GM18907 (cell line): ENCODE data around the gene ACHE.
"Not testable (repeated sequence)": the region's sequence is repeated elsewhere in the genome, so short reads cannot be mapped to it uniquely, and the experiment has no call there.

Experiments used
- ATAC-seq: cut with Tn5 transposase; IDR thresholded peaks from one replicate; pipeline ENCODE4 v1.9.1; 2021; ENCODE audit warnings: mild to moderate bottlenecking, moderate library complexity; ENCODE audit not compliant: unreplicated experiment

The ACHE gene

DNA sequence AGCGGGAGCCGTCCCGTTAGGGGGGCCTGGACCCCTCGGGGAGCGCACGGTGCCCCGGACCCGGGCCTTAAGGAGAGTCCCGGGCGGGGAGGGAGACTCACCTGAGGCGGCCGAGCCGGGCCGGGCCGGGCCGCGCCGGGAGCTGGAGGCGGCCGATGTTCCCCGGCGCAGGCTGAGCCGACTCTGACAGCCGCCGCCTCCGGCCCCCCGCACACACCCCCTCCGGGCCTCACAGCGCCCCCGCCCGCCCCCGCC lies at the start of gene ACHE:
Gene ACHE, minus strand, starts transcription at position 188 of the 255 bp plus-strand sequence. CDS start 1,656 bp downstream, outside the sequence.
- ATAC-seq: no peak

DNA sequence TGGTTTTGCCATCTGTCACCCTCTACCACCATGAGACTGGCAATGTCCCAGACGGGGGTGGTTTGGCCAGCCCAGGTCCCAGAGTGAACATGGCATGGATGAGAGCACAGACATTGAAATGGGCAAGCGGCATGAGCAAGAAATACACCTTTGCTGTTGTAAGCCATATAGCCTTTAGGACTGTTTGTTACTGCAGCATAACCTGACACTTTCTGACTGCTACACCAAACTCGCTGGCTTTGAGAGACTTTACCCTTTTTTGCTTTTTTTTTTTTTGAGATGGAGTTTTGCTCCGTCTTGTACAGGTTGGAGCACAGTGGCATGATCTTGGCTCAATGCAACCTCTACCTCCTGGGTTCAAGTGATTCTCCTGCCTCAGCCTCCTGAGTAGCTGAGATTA lies 48.5 kb upstream of the ACHE start:
- ATAC-seq: no peak

DNA sequence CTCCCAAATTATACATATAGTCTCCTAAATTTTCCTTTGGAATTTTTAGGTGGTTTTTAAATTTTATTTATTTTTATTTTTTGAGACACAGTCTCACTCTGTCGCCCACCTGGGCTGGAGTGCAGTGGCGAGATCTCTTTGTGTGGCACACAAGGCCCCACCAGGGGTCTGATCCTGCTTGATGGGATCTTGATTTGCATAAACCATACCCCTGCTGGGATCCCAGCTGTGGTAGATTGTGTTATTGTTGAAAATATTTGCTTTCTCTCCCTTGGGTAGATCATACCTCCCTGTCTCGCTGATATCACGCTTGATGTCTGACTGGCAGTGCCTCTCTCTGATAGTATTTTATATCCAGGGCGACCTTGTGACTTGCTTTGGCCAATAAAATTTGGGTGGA lies 48.0 kb upstream of the ACHE start:
- ATAC-seq: no peak

DNA sequence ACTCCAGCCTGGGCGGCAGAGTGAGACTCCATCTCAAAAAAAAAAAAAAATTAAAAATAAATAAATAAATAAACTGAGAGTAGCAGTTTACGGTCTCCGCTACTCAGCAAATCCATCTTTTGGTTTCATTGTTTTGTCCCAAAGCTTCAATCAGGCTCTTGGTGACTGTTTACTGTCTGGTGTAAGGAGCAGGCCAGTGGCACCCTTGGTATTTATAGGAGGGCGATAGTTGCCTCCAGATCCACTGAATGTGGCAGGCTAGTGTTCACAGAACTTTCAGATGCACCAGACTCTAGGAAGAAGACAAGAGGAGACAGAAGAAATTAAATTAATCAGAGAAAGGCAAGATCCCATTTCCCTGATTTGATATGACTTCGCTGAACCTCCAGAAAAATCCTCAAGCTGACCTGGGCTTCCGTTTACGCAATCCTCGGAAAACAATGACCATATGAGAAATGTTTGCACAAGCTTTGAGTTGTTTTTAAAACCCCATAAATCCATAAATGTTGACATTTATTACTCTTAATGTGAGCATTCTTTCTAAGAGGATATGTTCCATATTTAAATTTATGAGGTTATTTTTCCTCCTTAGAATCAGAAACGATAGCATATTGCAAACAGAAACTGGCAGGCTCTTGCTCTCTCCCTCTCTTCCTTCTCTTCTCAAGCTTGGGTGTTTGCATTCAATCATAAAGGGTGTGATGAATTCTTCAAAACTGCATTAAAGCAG lies 46.5 kb upstream of the ACHE start:
- no peak for ATAC-seq

DNA sequence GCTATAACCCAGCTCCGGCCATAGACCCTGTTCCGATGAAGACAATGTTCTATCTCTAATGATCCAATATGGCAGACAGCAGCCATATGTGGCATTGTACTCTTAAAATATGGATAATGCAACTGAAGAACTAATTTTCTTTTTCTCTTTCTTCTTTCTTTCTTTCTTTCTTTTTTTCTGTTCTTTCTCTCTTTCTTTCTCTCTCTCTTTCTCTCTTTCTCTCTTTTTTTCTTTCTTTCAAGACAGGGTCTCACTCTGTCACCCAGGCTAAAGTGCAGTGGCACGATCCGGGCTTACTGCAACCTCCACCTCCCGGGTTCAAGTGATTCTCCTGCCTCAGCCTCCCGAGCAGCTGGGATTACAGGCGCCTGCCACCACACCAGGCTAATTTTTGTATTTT lies 40.5 kb upstream of the ACHE start:
- ATAC-seq: not testable (repeated sequence)

DNA sequence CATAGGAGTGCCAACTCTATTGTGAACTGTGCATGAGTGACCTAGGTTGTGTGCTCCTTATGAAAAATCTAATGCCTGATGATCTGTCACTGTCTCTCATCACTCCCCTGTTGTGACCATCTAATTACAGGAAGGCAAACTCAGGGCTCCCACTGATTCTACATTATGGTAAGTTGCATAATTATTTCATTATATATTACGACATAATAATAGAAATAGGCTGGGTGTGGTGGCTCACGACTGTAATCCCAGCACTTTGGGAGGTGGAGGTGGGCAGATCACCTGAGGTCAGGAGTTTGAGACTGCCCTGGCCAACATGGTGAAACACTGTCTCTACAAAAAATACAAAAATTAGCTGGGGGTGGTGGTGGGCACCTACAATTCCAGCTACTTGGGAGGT lies 39.7 kb upstream of the ACHE start:
- not testable (repeated sequence) for ATAC-seq

DNA sequence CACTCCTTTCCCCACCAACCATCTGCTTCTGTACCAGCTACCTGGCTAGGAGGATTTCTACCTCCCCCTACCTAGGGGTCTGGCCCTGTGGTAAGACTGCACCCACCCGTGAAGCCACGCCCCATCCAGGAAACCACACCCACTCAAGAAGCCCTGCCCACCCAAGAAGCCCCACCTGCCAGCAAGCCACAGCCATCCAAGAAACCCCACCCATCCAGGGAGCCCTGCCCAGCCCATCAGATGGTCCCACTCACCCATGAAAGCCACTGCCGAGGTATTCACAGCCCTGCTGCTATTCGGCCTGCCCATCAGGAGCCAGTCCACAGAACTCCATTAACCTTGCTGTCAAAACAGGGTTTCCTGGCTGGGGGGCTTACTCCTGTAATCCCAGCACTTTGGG lies 38.0 kb upstream of the ACHE start:
- ATAC-seq: no peak

DNA sequence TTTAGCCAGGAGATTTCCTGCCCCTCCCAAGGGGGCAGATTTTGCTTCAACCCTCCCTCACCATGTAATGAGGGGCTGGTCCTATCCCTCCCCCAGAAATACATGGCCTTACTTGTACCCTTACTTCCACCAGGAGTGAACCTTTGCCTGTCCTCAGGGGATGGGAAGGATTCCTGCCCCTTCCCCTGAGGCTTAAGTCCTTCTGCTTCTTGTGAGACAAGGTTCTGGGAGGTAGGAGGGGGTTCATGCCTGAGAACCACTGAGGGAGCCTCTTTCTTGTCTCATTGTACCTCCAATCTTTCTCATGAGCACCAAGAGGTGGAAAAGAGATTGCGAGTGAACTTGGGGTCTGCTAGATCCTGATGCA lies 34.1 kb upstream of the ACHE start:
- ATAC-seq: no peak

DNA sequence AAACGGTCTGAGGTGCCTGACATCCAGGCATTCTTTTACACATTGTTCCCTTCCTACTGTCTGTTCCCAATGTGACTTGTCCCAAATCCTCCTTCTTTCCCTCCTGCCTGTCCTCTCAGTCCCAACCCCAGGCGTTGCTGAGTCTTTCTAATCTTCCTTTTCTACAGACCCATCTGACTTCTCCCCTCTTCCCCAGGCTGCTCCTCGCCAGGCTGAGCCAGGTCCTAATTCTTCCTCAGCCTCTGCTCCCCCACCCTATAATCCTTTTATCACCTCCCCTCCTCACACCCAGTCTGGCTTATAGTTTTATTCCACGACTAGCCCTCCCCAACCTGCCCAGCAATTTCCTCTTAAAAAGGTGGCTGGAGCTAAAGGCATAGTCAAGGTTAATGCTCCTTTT lies 27.9 kb upstream of the ACHE start:
- not testable (repeated sequence) for ATAC-seq

DNA sequence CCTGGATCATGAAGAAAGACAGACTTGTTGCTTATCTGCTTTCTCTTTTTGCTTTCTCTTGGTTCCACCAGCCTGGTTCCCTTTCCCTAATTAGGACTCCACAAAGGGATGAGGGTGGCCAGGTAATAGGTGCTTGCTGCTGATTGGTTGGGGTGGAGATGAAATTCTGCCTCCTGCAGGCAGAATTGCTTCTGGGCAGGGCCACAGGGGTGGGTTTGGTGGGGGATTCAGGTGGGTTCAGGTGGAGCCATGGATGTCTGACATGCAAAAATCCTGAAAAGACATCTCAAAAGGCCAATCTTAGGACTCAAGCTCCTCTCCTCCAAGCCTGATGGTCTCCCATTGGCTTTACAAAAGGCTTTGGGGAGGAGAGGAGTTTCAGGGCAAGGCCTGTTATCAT lies 25.4 kb upstream of the ACHE start:
- ATAC-seq: no peak

DNA sequence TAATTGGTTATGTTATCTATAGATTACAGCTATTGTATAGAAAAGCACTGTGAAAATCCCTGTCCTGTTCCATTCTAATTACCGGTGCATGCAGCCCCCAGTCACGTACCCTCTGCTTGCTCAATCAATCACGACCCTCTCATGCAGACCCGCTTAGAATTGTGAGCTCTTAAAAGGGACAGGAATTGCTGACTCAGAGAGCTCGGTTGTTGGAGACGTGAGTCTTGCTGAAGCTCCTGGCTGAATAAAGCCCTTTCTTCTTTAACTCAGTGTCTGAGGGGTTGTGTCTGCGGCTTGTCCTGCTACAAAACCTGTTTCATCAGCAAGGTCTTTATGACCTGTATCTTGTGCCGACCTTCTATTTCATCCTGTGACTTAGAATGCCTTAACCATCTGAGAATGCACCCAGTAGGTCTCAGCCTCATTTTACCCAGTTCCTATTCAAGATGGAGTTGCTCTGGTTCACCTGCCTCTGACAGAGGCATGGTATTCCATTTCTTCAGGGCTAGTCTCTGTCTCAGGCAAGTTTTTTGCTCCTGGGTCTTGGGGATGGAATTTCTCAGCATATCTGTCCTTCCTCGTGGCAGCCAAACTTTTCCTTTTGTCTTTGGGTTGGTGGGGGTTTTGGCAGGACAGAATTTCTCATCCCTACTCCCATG lies 24.2 kb upstream of the ACHE start:
- ATAC-seq: not testable (repeated sequence)

DNA sequence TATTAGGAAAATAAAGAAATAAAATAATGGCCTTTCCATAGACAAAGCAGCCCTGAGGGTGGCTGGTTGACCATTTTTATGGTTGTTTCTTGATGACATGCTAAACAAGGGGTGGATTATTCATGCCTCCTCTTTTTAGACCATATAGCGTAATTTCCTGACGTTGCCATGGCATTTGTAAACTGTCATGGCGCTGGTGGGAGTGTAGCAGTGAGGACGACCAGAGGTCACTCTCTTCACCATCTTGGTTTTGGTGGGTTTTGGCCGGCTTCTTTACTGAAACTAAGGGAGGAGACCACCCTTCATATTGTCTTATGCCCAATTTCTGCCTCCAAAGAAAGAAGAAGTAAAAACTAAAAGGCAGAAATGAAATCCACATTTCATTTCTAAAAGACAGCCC lies 23.6 kb upstream of the ACHE start:
- not testable (repeated sequence) for ATAC-seq

DNA sequence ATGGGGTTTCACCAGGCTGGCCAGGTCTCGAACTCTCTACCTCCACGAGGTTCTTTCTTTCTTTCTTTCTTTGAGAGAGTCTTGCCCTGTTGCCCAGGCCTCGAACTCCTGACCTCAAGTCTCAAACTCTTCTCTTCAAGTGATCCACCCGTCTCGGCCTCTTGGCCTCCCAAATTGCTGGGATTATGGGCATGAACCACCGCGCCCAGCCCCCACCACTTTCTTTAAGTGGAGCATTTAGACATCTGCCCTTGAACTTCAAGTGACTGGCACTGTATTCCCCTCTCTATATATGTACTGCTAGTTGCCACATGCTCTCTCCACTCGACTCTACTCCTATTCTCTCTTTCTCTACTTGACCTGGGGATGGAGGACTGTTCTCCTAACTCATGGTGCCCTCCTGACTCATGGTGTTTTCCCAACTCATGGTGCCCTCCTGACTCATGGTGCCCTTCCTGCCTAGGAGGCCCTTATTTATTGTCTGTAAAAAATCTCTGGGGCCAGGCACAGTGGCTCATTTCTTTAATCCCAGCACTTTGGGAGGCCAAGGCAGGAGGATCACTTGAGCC lies 19.3 kb upstream of the ACHE start:
- no peak for ATAC-seq

DNA sequence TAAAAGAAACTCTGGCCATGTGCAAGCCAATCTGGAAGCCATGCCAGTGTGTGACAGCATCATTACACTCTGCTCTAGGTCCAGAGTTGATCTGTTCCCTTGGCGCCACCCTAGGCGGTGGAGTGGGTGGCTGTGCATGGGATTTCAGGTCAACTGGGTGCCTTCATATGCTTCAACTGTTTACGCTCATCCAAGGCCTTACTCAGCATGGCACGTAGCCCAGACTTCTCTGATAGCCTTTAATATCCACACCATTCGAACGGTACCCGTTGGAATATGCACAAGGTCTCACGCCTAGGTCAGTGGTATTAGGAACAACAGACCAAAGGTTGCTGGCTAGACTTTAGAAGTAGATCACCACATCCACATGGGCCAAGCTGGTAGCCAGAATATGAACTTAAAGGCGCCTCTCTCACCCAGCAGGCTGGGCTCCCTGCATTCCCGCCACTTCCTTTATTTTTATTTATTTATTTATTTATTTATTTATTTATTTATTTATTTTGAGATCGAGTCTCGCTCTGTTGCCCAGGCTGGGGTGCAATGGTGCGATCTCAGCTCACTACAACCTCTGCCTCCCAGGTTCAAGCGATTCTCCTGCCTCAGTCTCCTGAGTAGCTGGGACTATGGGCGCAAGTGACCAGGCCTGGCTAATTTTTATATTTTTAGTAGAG lies 18.7 kb upstream of the ACHE start:
- ATAC-seq: no peak

DNA sequence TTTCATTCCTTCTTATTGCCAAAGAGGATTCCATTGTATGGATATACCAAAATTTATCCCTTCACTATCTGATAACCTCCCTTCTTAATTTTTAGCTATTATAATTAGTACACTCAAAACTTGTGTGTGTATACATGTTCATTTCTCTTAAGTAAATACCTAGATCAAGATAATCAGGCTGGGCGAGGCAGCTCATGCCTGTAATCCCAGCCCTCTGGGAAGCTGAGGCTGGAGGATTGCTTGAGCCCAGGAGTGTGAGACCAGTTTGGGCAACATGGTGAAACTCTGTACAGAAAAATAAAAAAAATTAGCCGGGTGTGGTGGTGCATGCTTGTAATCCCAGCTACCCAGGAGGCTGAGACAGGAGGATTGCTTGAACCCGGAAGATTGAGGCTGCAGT lies 15.8 kb upstream of the ACHE start:
- no peak for ATAC-seq

DNA sequence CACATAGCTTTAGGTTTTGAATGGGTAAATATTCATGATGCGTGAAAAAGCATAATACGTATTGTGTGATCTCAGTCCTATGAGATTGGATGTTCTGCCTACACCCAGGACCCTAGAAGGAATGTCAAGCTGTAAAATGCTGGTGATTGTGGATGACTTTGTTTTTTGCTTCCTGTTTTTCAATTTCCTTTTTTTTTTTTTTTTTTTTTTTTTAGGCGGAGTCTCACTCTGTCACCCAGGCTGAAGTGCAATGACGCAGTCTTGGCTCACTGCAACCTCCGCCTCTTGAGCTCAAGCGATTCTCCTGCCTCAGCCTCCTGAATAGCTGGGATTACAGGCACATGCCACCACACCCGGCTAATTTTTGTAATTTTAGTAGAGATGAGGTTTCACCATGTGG lies 14.8 kb upstream of the ACHE start:
- ATAC-seq: not testable (repeated sequence)

DNA sequence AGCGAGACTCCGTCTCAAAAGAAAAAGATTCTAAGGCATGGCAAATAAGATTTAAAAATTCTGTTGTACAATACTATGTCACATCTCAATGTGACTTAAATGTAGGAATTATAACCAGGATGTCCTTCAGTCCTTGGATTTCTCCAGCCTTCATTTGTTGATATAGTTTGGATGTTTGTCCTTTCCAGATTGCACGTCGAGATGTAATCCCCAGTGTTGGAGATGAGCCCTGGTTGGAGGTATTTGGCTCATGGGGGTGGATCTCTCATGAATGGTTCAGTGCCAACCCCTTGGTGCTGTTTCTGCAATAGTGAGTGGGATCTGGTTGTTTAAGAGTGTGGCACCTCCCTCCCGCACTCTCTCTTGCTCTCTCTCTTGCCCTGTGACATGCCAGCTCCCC lies 12.8 kb upstream of the ACHE start:
- no peak for ATAC-seq

DNA sequence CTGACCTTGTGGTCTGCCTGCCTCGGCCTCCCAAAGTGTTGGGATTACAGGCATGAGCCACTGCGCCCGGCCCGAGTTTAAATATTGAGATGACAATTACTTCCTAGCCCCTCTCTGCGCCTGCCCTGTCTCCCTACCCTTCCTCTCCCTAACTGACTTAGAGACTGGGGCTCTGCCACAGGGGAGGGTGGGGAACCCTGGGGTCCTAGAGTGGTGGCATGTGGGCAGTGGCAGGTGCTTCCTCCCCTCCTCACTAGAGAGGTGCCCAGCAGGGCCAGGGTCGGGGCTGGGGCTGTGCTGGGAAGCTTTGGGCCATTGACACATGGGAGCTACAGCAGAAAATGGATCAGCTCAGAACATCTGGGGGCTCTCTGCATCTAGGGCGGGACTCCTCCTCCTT lies 7.0 kb upstream of the ACHE start:
- no peak for ATAC-seq

DNA sequence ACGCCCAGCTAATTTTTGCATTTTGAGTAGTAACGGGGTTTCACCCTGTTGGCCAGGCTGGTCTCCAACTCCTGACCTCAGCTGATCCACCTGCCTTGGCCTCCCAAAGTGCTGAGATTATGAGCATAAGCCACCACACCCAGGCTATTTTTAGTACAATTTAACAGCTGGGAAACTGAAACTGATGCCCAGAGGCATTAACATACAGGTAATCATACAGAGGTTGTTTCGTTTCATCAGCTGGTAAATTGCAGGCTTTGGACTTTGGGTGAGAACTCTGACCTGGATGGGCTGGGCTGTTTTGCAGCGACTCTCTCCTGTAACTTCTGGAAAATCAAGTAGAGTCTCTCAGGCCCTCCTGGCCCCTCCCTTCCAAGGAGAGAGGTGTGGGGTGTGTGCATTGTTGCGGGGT lies 6.2 kb upstream of the ACHE start:
- no peak for ATAC-seq

DNA sequence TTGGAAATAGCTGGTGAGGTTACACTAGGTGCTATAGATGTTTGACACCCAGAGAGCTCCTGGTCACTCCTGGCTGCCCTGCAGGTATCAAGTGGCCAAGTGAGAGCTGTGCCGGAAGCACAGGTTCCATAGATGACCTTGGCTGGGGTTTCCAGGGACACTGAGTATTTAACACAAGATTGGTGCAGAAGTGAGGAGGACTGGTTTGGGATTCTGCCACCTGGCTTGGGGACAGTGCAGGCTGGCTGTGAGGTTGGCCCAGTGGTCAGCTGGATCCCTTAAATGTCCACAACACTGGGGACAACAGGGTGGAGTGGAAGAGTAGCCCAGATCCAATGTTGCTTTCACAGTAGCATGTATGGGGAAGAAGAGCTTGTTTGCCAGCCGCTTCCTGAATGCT lies 5.3 kb upstream of the ACHE start:
- ATAC-seq: no peak

DNA sequence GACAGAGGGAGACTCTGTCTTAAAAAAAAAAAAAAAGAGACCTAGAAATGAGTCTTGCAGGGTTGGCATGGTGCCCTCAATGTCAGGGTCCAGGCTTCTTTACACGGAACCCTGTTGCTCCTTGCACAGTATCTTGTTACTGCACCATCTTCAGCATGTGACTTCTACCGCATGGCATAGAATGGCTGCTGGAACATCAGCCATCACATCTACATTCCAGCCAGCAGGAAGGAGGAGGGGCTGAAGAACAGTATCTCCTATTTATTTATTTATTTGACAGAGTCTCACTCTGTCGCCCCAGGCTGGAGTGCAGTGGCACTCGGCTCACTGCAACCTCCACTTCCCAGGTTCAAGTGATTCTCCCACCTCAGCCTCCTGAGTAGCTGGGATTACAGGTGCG lies 3.7 kb upstream of the ACHE start:
- no peak for ATAC-seq

DNA sequence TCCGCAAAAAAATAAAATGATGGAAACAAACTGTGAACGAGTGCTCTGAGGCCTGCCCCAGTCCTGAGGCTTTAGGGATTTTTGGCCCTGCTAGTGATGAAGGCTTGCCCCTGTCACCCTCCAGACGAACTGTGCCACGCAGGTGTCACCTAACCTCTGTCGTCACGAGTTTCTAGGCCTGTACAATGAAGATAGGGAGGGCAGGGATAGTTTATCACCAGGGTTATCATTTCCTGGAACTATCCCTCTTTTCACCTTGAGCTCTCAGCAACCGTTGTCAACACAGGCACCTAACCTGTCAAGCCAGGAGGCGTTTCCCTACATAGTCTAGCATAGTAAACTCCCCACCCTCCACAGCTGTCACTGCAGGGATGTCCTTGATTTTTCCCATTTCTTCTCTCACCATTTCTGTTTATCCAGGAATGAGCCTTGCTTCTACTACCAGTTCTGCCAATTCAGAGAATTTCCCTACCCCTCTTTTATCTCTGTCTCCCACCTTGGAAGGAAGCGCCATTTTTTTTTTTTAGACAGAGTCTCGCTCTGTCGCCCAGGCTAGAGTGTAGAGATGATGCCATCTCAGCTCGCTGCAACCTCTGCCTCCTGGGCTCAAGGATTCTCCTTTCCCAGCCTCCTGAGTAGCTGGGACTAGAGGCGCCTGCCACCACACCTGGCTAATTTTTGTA lies 2.2 kb upstream of the ACHE start:
- no peak for ATAC-seq
